Kidney (tissue), 14 donors: ENCODE data around the gene KIF1C. TPM values are rescaled to one million over a fixed set of nuclear protein-coding genes. Genes with fewer than 3 reads are reported as not detected.

Experiments
- DNase-seq, 5 donors: peaks; one replicate each; pipeline ENCODE4 v3.0.0-alpha.2; 2013 to 2020
- FAIRE-seq: peaks from 2 replicates; lab custom pipeline; 2012; peaks lifted over from hg19 to GRCh38; lab: Jason Lieb, UNC
- H3K27ac ChIP-seq, 2 donors: one replicate each; pipeline ENCODE4 v1.7.0; 2013; ENCODE audit warnings: low read depth in 2 of 2, low read length in 2 of 2, inconsistent platforms in 1 of 2
- H3K27me3 ChIP-seq: one replicate; pipeline ENCODE4 v1.7.1; 2013; ENCODE audit warnings: low read length, inconsistent platforms; ENCODE audit not compliant: control insufficient read depth, insufficient read depth
- H3K36me3 ChIP-seq, 3 donors: one replicate each; pipeline versions ENCODE4 v1.7.0 to v1.7.1; 2013; ENCODE audit warnings: low read length in 3 of 3, control low read depth in 1 of 3, inconsistent platforms in 1 of 3; ENCODE audit not compliant: insufficient read depth in 3 of 3, control insufficient read depth in 2 of 3
- H3K4me1 ChIP-seq, 3 donors: one replicate each; pipeline versions ENCODE4 v1.7.0 to v1.7.1; 2013; ENCODE audit warnings: low read length in 3 of 3, inconsistent platforms in 1 of 3, low read depth in 1 of 3; ENCODE audit not compliant: control insufficient read depth in 2 of 3, insufficient read depth in 2 of 3
- H3K4me3 ChIP-seq, 3 donors: one replicate each; pipeline versions ENCODE4 v1.7.0 to v1.8.1; 2013; ENCODE audit warnings: low read length in 3 of 3, control low read depth in 1 of 3, inconsistent platforms in 1 of 3
- H3K9ac ChIP-seq, 3 donors: one replicate each; pipeline versions ENCODE4 v1.7.0 to v1.7.1; 2013; ENCODE audit warnings: low read length in 3 of 3, control low read depth in 1 of 3, inconsistent platforms in 1 of 3
- H3K9me3 ChIP-seq, 3 donors: one replicate each; pipeline versions ENCODE4 v1.7.0 to v1.7.1; 2013; ENCODE audit warnings: low read length in 3 of 3, control low read depth in 1 of 3, inconsistent platforms in 1 of 3; ENCODE audit not compliant: control insufficient read depth in 2 of 3, insufficient read depth in 1 of 3
- intact Hi-C: fragments of 100-400 bp; cut with DNase I; formaldehyde crosslinking; loops from one replicate; pipeline ENCODE4 v1.11.1; 2022
- polyA plus RNA-seq: library from polyadenylated mRNA; stranded (reverse); fragments of 350-450 nt; fragmentation: Illumina TruSeq; extraction: RNeasy Lipid Tissue Mini Kit (QIAGEN cat#74804); gene quantifications from one replicate; pipeline ENCODE4 v1.2.3, GENCODE V29; 2014; ENCODE audit warnings: low read depth, low replicate concordance; ENCODE audit not compliant: insufficient read depth
- total RNA-seq: library from RNA; stranded (reverse); fragmentation: NEBNext Ultra II Directional; extraction: Animal tissue kit (Norgen Biotek cat#: 25700); gene quantifications from one replicate; pipeline ENCODE4 v1.2.1, GENCODE V29; 2021
- TF ChIP-seq, protein P1 (sequence below): IDR thresholded peaks from 3 replicates; pipeline ENCODE4 v1.5.1; 2012; ENCODE audit warnings: mild to moderate bottlenecking, moderate library complexity, borderline replicate concordance; ENCODE audit not compliant: insufficient read depth; ENCODE audit errors: extremely low read depth
- donor health status: control.
- donor health status: control.
- donor health status: control.
- donor health status: control.
- donor health status: control.
- donor health status: DM: yes; HTN: yes; CAD: no.
- donor health status: Normal renal cell carcinoma (clear cell type).

Gene KIF1C
- total and polyA plus RNA-seq, 2 donors from 2014 or later: 69.6 to 168 TPM

DNA sequence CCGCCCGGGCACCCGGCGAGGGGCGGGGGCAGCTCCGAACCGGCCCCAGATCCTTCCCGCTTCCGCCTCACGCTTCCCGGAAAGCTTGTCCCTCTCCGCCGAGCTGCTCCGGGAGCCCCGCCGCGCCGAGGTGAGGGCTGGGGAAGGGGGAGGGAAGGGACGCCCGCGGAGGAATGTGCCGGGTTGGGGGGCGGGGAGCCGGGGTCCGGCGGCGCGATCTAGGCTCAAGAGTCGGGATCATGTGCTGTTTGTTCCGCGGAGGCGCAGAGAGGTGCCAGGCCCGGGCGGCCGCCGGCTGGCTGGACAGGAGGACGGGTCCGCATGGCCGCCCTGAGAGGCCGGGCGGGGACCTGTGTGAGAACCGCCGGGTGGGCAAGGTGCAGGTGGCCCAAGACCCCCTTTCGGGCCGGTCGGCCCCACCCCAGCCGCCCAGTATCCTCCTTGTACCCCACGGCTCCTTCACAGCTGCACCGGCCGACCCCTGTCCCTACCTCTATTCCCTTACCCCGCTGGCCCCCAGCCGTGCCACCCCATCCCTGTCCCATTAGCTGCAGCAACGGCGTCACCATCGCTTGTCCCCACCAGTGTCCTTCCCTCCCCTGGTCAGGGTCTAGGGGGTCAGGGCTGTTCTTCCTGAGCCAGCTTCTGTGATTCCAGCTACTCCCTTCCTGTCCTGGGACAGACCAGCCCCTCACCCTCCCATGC, 429 bp downstream of the KIF1C start:
- Histone ChIP-seq H3K4me1 (peaks cover 0 to 20% (median 4%) of the 10 kb centered on the region in 3 donors), H3K36me3 (peaks cover 0 to 18% (median 13%) of the 10 kb centered on the region in 3 donors), H3K4me3 (peak overlapping the region; percentile 69 to 91 (median 81)), H3K27me3 (no peaks in the 10 kb centered on the region), H3K9ac (peak overlapping the region; percentile 43 to 79 (median 57)), H3K9me3 (no peaks in the 10 kb centered on the region), H3K27ac (peak overlapping the region in 1 of 2 donors; percentile 67)
- intact Hi-C loops: no loop called here
- TF ChIP-seq, protein P1, sequence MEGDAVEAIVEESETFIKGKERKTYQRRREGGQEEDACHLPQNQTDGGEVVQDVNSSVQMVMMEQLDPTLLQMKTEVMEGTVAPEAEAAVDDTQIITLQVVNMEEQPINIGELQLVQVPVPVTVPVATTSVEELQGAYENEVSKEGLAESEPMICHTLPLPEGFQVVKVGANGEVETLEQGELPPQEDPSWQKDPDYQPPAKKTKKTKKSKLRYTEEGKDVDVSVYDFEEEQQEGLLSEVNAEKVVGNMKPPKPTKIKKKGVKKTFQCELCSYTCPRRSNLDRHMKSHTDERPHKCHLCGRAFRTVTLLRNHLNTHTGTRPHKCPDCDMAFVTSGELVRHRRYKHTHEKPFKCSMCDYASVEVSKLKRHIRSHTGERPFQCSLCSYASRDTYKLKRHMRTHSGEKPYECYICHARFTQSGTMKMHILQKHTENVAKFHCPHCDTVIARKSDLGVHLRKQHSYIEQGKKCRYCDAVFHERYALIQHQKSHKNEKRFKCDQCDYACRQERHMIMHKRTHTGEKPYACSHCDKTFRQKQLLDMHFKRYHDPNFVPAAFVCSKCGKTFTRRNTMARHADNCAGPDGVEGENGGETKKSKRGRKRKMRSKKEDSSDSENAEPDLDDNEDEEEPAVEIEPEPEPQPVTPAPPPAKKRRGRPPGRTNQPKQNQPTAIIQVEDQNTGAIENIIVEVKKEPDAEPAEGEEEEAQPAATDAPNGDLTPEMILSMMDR: no peak
- FAIRE-seq (no peak), DNase-seq (peak; percentile 72 to 89 (median 80))

DNA sequence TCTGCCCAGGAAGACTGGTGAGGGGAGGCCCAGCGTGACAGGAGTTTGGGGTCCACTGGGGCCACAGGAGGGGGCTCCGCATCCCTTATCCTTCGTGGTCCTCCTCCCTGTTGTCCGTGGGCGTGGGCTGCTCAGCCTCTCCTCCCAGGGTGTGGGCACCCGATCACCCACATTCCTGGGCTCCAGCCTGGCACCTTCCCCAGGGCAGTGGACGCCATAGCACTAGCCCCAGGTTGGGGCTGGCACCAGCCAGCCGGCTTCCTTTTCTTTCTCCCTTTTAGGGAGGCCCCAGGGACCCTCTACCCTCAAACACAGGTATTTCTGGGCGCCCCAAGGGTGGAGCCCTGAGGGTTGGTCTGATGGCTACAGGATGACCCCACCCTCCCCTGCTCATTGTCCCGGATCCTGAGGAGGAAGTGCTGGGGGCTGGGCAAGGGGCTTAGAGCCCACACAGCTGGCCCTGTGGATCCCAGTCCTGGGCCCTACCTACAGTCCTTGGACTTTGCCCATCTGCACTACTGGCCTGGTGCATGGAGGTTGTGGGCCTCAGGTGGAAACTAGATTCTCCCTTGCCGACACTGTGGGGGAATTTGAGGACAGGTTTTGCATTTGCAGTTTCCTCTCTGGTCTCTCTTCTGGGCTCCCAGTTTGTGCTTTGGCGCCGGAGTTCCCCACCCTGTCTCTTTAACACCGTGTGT, 1.1 kb downstream of the KIF1C start:
- H3K36me3 ChIP-seq: peaks cover 0 to 25% (median 20%) of the 10 kb centered on the region in 3 donors
- peak overlapping the region; percentile 69 to 91 (median 81) for H3K4me3 ChIP-seq
- H3K9ac ChIP-seq: peak overlapping the region; percentile 43 to 79 (median 57)
- no peaks in the 10 kb centered on the region for H3K9me3 ChIP-seq
- TF ChIP-seq, protein P1: no peak
- peak in 4 of 5 donors; percentile 18 to 83 (median 49) for DNase-seq
- peaks cover 0 to 20% (median 4%) of the 10 kb centered on the region in 3 donors for H3K4me1 ChIP-seq
- H3K27me3 ChIP-seq: no peaks in the 10 kb centered on the region
- no peak for FAIRE-seq
- peak overlapping the region in 1 of 2 donors; percentile 8 for H3K27ac ChIP-seq
- intact Hi-C loops: no loop called here

DNA sequence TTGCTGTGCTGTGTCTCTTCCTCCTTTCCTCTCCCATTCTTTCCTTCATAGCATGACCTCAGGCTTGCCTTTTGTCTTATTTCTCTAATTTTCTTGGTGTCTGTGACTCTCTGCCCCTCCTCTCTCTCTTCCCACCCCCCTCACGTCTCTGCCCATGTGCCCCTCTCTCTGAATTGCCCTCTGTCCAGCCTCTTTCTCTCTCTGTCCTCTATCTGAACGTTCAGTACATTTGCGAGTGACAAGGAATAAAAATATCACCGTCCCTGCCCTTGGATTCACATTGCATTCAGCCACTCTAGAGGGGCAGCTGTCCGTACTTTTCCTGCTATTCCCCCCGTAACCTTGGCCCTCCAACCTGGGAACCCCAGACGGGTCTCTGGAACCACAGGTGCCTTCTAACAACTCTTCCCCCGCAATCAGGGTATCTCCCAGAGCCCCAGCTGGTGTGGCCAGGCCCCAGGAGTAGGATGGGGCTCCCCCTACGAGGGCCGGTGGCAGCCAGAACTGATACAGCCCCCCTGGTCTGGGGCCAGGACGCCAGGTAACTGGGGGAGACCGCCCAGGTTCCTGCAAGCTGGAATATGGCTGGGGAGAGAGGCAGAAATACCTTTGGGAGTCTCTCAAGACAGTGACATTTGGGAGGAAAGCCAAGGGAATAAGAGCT, 1.8 kb downstream of the KIF1C start:
- Histone ChIP-seq H3K27ac (peak overlapping the region in 1 of 2 donors; percentile 8), H3K4me1 (peaks cover 0 to 20% (median 4%) of the 10 kb centered on the region in 3 donors), H3K4me3 (peak overlapping the region in 2 of 3 donors; percentile 69 to 91), H3K9ac (peak overlapping the region in 2 of 3 donors; percentile 18 to 43), H3K36me3 (peaks cover 2 to 32% (median 26%) of the 10 kb centered on the region in 3 donors), H3K27me3 (no peaks in the 10 kb centered on the region), H3K9me3 (no peaks in the 10 kb centered on the region)
- DNase-seq: no peak
- FAIRE-seq: no peak
- TF ChIP-seq, protein P1: no peak
- intact Hi-C loops: no loop called here
